Smooth muscle cell of the brain vasculature (primary cell): Measurements from ENCODE around the gene PKD1L1.
"Not testable (repeated sequence)": the region's sequence is repeated elsewhere in the genome, so short reads cannot be mapped to it uniquely, and the experiment has no call there.

Experiments
- DNase-seq: peaks from one replicate; pipeline ENCODE4 v3.0.0-alpha.2; 2012; ENCODE audit warnings: low read depth, low spot score

The PKD1L1 gene

DNA sequence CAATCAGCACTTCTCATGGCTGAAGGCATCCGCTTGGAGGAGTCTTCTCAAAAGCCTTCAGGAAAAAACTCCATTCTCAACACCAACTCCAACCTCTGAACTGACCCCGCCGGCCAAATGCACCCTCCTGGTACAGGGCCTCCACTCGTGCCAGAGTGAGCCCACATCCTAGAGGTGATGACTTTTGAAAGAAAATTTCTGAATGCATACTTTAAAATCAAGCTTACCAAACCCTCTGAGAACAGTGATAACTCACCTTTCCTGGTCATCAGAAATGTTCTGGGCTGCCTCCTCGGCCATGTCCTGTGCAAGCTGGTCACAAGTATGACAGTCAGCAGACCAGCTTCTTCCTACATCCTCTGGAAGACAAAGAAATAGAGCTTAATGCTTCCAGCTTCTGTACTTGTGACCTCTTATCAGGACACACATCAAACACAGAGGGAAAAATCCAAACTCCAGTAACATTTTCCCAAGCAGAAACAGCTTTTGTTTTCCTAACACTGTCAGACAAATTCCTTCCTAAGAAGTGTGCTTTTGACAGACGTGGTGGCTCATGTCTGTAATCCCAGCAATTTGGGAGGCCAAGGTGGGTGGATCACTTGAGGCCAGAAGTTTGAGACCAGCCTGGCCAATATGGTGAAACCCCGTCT lies at the start of gene PKD1L1:
PKD1L1 (minus strand) TSS at position 326 of the 650 bp plus-strand sequence; CDS start at position 300, 26 bp downstream.
- DNase-seq = no peak

DNA sequence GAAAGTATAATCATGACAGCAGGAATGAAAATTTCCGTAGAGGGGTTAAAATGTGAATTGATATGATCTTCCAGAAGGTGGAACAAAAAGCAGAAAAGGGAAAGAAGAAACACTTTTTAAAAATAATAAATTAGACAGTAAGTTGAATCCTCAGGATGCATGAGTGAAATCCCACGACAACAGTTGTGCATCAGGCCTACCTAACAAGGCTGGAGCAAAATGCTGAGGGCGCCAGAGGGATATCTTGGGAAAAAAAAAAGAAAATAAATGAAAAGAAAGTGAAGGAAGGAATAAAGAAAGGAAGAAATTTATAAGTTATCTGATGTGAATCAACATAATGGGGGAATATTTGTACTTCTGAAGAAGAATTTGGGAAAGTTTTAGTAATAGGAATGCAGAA lies 44.2 kb upstream of the PKD1L1 start:
- DNase-seq = no peak

- DNase-seq = peak; percentile 39
These were observed 43.6 kb upstream of the PKD1L1 start for GRCh38 chr7:47991741-47992311.

DNA sequence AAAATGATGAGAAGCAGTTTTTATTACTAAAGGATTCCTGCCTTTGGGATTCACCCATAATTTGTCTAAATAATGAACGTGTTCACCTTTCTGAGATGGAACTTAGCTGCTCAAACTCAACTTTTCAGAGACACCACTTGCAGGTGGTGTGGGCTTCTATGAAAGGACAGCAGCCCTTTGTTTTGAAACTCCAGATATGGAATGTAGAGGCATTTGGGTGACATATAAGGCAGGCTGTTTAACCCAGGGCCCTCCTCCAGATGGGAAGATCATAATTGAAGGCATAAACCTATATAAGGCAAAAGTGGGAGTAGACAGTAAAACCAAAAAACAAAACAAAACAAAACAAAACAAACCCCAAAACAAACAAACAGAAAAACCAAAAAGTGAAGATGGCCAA lies 43.0 kb upstream of the PKD1L1 start:
- DNase-seq = no peak

DNA sequence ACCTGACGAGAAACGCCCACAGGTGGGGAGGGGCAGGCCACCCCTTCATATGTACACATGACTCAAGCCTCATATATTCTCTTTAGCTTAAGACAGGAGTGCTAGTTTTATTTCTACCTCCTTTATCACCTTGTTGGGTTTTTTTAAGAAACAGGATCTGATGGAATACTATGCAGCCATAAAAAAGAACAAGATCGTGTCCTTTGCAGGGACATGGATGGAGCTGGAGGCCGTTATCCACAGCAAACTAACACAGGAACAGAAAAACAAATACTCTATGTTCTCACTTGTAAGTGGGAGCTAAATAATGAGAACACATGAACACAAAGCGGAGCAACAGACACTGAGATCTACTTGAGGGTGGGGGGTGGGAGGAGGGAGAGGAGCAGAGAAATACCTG lies 42.3 kb upstream of the PKD1L1 start:
- no peak for DNase-seq

DNA sequence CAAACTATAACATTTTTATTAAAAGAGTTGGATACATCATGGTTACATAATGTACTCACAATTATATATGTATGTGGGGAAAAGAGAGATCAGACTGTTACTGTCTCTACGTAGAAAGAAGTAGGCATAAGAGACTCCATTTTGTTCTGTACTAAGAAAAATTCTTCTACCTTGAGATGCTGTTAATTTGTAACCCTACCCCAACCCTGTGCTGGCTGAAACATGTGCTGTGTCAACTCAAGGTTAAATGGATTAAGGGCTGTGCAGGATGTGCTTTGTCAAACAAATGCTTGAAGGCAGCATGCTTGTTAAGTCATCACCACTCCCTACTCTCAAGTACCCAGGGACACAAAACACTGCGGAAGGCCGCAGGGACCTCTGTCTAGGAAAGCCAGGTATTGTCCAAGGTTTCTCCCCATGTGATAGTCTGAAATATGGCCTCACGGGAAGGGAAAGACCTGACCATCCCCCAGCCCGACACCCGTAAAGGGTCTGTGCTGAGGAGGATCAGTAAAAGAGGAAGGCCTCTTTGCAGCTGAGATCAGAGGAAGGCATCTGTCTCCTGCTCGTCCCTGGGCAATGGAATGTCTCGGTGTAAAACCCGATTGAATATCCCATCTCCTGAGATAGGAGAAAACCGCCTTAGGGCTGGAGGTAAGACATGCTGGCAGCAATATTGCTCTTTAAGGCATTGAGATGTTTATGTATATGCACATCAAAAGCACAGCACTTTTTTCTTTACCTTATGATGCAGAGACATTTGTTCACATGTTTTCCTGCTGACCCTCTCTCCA lies 41.5 kb upstream of the PKD1L1 start:
- not testable (repeated sequence) for DNase-seq

DNA sequence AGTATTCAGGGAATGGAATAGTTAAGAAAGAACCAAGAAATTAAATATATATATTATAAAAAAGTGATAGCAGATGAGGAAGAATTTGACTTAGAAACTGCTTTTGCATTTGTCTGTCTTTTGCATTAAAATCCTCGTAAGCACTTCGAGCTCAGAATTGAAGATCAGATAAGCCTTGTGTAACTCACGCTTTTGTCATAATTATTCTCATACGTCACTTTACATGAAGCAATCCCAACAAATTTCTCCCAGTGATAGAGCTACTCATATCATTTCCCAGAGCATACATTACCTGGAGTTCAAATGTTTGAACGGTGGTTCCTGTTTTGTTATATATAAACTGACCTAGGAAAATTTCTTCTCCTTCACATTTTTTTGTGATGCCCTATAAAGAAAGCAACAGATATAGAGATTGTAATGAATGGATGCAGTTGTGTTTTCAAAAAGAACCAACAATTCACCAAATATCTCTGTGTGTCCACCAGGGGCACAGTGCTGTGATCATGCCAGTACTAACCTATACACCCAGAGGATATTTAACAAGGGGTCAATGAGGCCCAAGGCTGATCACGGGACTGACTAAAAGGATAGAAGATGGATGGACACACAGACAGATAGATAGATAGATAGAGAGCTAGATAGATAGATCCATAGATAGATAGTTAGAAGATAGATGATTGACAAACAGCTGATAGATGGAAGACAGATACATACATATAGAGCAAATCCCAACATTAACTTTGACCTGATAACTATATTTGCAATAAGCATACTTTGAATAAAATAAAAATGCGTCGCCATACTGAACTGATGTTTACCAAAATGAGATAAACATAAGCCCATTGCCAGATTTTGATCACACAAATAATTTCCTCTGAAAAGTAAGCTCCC lies 40.5 kb upstream of the PKD1L1 start:
- no peak for DNase-seq

DNA sequence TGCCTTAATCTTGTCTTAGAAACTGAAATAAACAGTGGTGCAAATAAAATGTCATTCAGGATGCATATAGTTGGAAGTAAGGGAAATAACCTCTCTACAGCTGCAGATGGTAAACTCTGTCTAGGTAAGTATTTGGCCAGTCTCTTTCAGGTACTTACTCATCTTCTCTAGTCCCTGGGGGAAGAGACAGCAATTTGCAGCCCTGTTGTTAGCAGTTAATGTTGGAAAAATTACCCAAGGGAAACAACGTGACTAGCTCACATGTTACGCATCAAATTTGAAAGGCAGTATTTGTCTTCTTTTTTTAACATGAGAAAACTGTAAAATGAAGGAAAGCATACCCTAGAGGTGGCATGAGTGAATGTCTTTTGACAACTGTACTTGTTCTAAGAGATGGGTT lies 34.3 kb upstream of the PKD1L1 start:
- DNase-seq = no peak

DNA sequence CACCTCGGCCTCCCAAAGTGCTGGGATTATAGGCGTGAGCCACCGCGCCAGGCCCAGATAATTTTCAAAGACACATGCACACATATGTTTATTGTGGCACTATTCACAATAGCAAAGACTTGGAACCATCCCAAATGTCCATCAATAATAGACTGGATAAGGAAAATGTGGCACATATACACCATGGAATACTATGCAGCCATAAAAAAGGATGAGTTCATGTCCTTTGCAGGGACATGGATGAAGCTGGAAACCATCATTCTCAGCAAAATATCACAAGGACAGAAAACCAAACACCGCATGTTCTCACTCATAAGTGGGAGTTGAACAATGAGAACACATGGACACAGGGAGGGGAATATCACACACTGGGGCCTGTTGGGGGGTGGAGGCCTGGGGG lies 32.4 kb upstream of the PKD1L1 start:
- not testable (repeated sequence) for DNase-seq

- DNase-seq = no peak
These were observed 31.5 kb upstream of the PKD1L1 start for GRCh38 chr7:47979832-47980181.

GRCh38 chr7:47979145-47979831 lies 31.0 kb upstream of the PKD1L1 start, which contains the start of gene HUS1:
TSS of gene HUS1 (minus strand) at chr7:47979615. CDS start at chr7:47979519, 96 bp downstream.
- peak; percentile 37 for DNase-seq

- no peak for DNase-seq
These were observed 30.5 kb upstream of the PKD1L1 start for GRCh38 chr7:47978790-47979144.

GRCh38 chr7:47973739-47974138 lies 25.5 kb upstream of the PKD1L1 start:
- no peak for DNase-seq

DNA sequence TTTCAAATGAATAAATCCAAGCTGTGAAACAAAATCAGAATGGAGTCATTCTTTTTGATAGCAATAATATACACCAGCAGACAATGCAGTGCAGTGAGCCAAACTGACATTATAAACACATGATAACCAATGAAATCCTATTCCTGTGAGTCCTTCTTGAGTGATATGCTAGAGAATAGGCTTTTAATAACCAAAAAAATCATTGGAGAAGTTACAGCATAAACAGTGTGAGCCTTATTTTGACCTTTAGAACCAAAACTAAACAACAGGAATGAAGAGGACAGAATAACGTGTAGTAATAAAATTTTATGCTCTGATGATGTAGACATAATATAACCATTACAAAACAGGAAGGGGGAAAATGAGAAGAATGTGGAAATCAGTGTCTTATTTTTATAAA lies 22.5 kb upstream of the PKD1L1 start:
- no peak for DNase-seq

GRCh38 chr7:47968847-47969774 lies 20.8 kb upstream of the PKD1L1 start:
- DNase-seq = peak; percentile 44

- DNase-seq = no peak
These were observed 19.4 kb upstream of the PKD1L1 start for GRCh38 chr7:47967708-47968107.

- DNase-seq = no peak
These were observed 18.9 kb upstream of the PKD1L1 start for GRCh38 chr7:47967123-47967522.

- DNase-seq = no peak
These were observed 17.2 kb upstream of the PKD1L1 start for GRCh38 chr7:47965456-47965855.

- no peak for DNase-seq
These were observed 14.0 kb upstream of the PKD1L1 start for GRCh38 chr7:47962262-47962661.

- no peak for DNase-seq
These were observed 8.9 kb upstream of the PKD1L1 start for GRCh38 chr7:47957156-47957555.
